ENCODE measurements around the gene LRP2BP.

DNA sequence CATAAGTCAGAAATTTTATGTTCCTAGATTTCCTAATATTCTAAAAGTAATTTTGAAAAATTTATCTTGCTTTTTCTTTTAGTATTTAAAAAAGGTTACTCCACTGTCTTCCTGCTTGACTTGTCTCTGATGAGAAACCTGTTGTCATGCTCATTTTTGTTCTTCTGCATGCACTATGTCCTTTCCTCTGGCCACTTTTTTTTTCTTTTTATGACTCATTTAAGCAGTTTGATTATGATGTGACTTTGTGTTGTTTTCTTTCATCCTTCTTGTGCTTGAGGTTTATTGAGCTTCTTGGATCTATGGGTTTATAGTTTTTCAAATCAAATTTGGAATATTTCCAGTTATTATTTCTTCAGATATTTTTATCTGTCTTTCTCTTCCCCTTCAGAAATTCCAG, 42.1 kb upstream of the LRP2BP start:
- TF ChIP-seq, protein P1, sequence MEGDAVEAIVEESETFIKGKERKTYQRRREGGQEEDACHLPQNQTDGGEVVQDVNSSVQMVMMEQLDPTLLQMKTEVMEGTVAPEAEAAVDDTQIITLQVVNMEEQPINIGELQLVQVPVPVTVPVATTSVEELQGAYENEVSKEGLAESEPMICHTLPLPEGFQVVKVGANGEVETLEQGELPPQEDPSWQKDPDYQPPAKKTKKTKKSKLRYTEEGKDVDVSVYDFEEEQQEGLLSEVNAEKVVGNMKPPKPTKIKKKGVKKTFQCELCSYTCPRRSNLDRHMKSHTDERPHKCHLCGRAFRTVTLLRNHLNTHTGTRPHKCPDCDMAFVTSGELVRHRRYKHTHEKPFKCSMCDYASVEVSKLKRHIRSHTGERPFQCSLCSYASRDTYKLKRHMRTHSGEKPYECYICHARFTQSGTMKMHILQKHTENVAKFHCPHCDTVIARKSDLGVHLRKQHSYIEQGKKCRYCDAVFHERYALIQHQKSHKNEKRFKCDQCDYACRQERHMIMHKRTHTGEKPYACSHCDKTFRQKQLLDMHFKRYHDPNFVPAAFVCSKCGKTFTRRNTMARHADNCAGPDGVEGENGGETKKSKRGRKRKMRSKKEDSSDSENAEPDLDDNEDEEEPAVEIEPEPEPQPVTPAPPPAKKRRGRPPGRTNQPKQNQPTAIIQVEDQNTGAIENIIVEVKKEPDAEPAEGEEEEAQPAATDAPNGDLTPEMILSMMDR (optimal IDR thresholded peaks at IDR 0.05 in 1 of 3, IDR thresholded peaks at IDR 0.05 in 1 of 3, conservative IDR thresholded peaks at IDR 0.05 in 1 of 3; ENCODE audit: extremely low read depth in 1 of 3, insufficient read depth in 2 of 3, low read length in 3 of 3): no peak
- TF ChIP-seq EZH2 (IDR thresholded peaks at IDR 0.05; ENCODE audit: low read length): no peak

All from keratinocyte (primary cell).